ENCODE data around the gene RPS6KA6.
"Not testable (repeated sequence)": the region's sequence is repeated elsewhere in the genome, so short reads cannot be mapped to it uniquely, and the experiment has no call there.

Gene RPS6KA6

GRCh38 chrX:84162401-84162800, 25.6 kb downstream of the RPS6KA6 start:
- DNase-seq (ENCODE audit: low spot score) = no peak

GRCh38 chrX:84161641-84162040, 26.4 kb downstream of the RPS6KA6 start:
- DNase-seq (ENCODE audit: low spot score) = no peak

GRCh38 chrX:84160736-84161135, 27.3 kb downstream of the RPS6KA6 start:
- no peak for DNase-seq (ENCODE audit: low spot score)

GRCh38 chrX:84156821-84157220, 31.2 kb downstream of the RPS6KA6 start:
- no peak for DNase-seq (ENCODE audit: low spot score)

GRCh38 chrX:84155938-84156337, 32.1 kb downstream of the RPS6KA6 start:
- DNase-seq (ENCODE audit: low spot score) = no peak

- no peak for DNase-seq (ENCODE audit: low spot score)
These were observed 34.5 kb downstream of the RPS6KA6 start for GRCh38 chrX:84153538-84153937.

GRCh38 chrX:84144991-84145390, 43.0 kb downstream of the RPS6KA6 start:
- DNase-seq (ENCODE audit: low spot score) = no peak

GRCh38 chrX:84144281-84144680, 43.7 kb downstream of the RPS6KA6 start:
- DNase-seq (ENCODE audit: low spot score) = no peak

GRCh38 chrX:84133023-84133422, 55.0 kb downstream of the RPS6KA6 start:
- DNase-seq (ENCODE audit: low spot score) = no peak

- DNase-seq (ENCODE audit: low spot score) = no peak
These were observed 64.4 kb downstream of the RPS6KA6 start for GRCh38 chrX:84123585-84123984.

- DNase-seq (ENCODE audit: low spot score) = no peak
These were observed 69.2 kb downstream of the RPS6KA6 start for GRCh38 chrX:84118769-84119168.

GRCh38 chrX:84118315-84118714, 69.7 kb downstream of the RPS6KA6 start:
- no peak for DNase-seq (ENCODE audit: low spot score)

- DNase-seq (ENCODE audit: low spot score) = no peak
These were observed 79.4 kb downstream of the RPS6KA6 start for GRCh38 chrX:84108584-84108983.

GRCh38 chrX:84099120-84099519, 88.9 kb downstream of the RPS6KA6 start:
- DNase-seq (ENCODE audit: low spot score) = no peak

- DNase-seq (ENCODE audit: low spot score) = not testable (repeated sequence)
These were observed 108.4 kb downstream of the RPS6KA6 start for GRCh38 chrX:84079479-84080197.

- no peak for DNase-seq (ENCODE audit: low spot score)
These were observed 109.0 kb downstream of the RPS6KA6 start for GRCh38 chrX:84078991-84079390.

GRCh38 chrX:84064814-84065213, 123.2 kb downstream of the RPS6KA6 start:
- no peak for DNase-seq (ENCODE audit: low spot score)

- DNase-seq (ENCODE audit: low spot score) = no peak
These were observed 123.8 kb downstream of the RPS6KA6 start for GRCh38 chrX:84064164-84064563.

- no peak for DNase-seq (ENCODE audit: low spot score)
These were observed 140.7 kb downstream of the RPS6KA6 start for GRCh38 chrX:84047339-84047738.

GRCh38 chrX:84046403-84046984, 141.5 kb downstream of the RPS6KA6 start:
- DNase-seq (ENCODE audit: low spot score) = peak; percentile 16

- DNase-seq (ENCODE audit: low spot score) = no peak
These were observed 143.9 kb downstream of the RPS6KA6 start for GRCh38 chrX:84044051-84044450.
